HG02981 (cell line): ENCODE data around the gene CDC42BPA.
"Not testable (repeated sequence)": the region's sequence is repeated elsewhere in the genome, so short reads cannot be mapped to it uniquely, and the experiment has no call there.

ENCODE experiments used
- ATAC-seq: cut with Tn5 transposase; IDR thresholded peaks from one replicate; pipeline ENCODE4 v1.9.1; 2021; ENCODE audit warnings: mild to moderate bottlenecking, moderate library complexity; ENCODE audit not compliant: unreplicated experiment

CDC42BPA gene

GRCh38 chr1:226973371-226973897 is 344.9 kb downstream of the CDC42BPA start:
- no peak for ATAC-seq

GRCh38 chr1:226972931-226973330 is 345.4 kb downstream of the CDC42BPA start:
- ATAC-seq: no peak

DNA sequence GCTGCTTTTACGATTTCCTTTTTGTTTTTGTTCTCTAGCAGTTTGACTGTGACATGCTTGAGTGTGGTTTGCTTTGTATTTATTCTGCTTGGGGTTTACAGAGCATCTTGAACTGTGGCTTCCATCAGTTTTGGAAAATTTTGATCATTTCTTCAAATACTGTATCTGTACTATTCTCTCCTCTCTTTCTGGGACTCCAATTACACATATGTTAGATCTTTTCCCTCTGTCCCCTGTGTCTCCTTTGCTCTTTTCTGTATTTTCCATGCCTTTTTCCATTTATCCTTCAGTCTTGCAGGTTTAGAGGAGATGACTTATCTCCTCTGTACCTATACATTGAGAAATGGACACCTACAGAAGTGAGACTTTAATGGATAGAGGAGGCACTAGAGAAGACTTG is 346.5 kb downstream of the CDC42BPA start:
- no peak for ATAC-seq

- ATAC-seq: no peak
Observed at GRCh38 chr1:226967665-226968064, 350.6 kb downstream of the CDC42BPA start.

- ATAC-seq: no peak
Observed at GRCh38 chr1:226966683-226967082, 351.6 kb downstream of the CDC42BPA start.

DNA sequence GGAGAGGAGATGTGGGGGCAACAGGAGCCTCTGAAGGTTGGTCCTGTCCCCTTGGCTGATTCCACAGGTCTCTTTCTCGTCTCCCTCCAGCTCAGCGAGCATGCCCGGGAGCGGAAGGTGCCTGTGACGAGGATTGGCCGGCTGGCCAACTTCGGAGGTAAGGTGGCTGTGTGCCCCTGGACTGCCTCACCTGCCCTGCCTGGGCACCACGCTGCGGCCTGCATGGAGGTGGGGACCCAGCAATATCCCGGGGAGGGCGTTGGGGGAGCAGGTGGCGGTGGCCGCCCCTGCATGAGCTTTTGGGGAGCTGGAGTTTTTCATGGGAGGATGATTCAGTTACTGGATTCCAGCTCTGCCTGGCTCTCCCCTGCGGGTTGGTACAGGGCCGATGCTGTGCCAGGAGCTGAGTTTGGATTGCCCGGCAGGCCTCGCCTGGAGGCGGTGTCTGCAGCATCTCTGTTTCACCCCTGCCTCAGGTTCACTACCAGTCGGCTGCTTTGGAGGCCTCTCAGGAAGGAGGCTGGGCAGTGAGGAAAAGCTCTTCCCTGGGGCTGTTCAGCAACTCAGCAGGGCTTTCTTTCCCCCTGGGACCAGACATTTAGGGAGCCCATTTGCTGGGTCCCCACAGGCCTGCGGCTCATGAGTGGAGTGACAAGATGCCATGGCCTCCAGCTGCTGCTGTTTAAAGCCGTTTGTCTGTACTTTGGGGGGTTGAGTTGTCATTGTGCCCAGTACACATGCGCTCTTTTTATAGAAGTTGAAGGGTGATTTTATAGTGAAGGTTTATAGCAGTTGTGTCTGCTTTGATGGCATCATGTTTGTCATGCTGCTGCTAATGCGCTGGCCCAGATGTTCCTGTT is 352.5 kb downstream of the CDC42BPA start:
- no peak for ATAC-seq

DNA sequence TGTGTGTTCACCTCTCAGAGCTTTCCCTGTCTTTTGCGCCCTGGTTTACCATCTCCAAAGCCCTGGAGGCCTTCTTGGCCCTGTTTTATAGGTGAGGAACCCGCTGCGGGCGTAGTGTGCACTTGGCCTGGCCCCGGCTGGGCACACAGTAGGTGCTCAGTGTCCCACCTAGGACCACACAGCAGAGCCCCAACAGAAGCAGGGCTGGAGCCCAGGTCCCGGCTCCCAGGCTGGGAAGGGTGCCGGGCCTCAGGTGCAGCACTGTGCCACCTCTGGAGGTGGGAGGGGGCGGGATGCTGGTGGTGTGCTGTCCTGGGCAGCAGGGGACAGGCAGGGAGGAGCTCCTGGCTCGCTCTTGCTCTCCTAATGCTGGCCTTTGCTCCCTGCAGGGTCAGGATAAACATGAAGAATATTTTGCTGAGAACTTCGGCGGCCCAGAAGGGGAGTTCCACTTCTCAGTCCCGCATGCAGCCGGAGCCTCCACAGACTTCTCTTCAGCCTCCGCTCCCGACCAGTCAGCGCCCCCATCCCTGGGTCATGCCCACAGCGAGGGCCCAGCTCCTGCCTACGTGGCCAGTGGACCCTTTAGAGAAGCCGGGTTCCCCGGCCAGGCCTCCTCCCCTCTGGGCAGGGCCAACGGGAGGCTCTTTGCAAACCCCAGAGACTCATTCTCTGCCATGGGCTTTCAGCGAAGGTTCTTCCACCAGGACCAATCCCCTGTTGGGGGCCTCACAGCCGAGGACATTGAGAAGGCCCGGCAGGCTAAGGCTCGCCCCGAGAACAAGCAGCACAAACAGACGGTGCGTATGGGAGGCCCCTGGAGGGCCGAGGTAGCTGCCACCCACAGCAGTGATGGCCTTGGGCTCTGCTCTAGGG is 353.4 kb downstream of the CDC42BPA start:
- ATAC-seq: no peak

- no peak for ATAC-seq
Observed at GRCh38 chr1:226964068-226964425, 354.2 kb downstream of the CDC42BPA start.

DNA sequence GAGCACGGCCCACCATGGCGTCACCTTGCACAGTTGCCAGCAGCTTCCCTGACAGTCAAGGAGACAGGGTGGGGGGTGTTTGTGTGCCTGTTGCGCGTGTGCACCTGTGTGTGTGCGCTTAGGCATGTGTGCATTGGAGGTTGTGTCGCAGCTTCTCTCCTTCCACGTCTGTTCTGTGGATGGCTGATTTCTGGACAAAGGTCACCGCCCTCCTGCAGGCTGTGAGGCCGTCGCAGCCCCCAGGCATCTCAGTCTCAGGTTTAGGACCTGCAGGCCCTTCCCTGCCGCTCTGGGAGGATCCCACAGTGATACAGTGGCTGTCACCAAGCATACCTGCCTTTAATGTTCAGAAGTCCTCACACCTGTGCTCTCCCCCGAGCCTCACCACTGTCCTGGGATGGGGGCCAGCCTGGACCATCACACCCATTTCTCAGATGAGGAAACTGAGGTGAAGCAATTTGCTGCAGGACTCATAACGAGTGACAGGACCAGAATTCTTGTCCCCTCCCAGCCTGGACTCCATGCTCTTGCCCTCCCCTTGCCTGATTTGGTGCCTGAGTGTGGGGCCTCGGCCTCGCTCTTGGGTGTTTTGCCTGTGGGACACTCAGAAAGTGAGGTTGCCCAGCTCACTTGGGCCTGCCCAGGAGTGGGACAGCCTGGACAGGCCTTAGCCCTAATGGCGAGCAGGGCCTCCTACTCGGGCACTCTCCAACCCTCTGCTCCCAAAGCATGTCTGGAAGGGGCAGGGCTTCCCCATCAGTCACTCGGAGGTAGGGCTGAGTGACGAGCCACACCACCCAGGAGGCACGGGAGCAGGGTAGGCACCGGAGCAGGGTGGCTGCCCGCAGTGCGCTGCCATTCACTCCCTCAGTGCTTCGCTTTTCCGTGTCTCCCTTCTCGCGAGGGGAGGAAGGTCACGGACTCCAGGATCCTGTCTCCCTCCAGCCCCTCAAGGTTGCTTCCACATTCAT is 355.6 kb downstream of the CDC42BPA start:
- ATAC-seq: no peak

DNA sequence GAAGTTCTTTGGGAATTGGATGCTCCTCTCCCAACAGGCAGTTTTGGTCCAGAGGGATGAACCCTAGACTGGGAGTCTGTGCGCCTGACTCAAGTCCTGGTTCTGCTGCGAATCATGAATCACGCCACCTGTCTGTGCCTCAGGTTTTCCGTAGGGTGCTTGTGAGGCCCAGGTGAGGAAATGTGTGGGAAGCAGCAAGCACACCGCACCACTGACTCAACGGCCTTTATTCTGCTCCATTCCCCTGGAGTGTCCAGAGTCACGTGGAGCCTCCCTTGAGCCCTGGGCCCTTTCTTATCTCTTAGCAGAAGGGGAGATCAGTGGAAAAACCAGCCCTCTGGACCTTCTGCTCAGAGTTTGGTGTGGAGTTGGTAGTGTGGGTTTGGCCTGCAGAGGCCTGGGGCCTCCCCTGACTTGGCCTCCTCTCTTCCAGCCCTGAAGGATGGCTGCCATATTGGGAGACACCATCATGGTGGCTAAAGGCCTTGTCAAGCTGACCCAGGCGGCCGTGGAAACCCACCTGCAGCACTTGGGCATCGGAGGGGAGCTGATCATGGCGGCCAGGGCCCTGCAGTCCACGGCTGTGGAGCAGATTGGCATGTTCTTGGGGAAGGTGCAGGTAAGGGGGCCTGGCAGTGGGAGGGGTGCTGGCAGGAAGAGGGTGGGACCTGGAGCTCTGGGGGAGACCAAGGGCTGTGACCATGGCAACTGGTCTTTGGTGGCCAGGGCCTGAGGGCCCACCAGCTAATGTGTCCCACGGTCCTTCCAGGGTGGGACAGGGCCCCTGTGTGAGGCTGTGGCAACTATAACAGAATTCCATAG is 357.1 kb downstream of the CDC42BPA start:
- no peak for ATAC-seq

DNA sequence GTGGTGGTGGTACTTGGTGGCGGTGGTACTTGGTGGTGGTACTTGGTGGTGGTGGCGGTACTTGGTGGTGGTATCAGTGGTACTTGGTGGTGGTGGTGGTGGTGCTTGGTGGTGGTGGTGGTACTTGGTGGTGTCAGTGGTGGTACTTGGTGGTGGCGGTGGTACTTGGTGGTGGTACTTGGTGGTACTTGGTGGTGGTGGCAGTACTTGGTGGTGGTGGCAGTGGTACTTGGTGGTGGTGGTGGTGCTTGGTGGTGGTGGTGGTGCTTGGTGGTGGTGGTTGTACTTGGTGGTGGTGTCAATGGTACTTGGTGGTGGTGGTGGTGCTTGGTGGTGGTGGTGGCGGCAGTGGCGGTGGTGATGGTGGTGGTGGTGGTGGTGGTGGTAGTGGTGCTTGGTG is 358.0 kb downstream of the CDC42BPA start:
- no peak for ATAC-seq

DNA sequence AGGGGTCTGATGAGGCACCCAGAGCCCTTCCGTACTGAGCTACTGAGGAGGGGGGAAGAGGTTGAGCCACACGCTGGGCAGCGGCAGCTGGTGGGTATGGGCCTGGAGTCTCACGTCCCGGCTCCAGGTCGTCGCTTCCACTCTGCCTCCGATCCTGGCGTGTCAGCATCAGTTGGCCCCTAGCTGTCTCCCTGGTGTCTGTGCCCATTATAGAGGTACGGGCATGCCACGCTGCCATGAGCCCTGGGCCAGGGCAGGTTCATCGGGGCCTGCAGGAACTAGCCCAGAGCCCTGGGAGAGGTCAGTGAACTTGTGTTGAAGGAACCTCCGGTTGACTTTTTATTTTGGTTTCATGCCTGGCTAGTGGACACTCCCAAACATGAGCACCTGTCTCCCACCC is 360.0 kb downstream of the CDC42BPA start:
- ATAC-seq: no peak

DNA sequence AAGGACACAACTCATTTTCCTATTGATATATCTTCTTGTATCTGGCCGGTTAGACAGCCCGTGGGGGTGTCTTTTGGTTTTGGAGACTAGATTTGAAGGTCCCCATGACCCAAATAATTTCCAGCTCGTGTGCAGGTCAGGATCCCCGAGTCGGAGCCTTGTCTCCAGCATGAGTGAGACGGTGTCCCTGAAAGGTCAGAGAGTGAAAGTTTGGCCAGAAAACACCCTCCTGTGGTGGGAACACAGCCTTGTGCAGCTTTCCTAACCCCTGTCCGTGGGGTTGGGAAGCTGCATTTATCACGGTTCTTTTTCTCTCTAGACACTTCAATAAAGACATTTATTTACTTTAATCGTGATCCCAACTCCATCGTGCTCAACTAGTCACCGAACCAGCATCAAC is 360.6 kb downstream of the CDC42BPA start:
- ATAC-seq: no peak

GRCh38 chr1:226956942-226957713 is 361.2 kb downstream of the CDC42BPA start:
- ATAC-seq: no peak

- ATAC-seq: not testable (repeated sequence)
Observed at GRCh38 chr1:226955857-226956256, 362.4 kb downstream of the CDC42BPA start.

GRCh38 chr1:226954777-226955176 is 363.5 kb downstream of the CDC42BPA start:
- ATAC-seq: no peak

- ATAC-seq: no peak
Observed at GRCh38 chr1:226954337-226954736, 364.0 kb downstream of the CDC42BPA start.

GRCh38 chr1:226953175-226953800 is 365.0 kb downstream of the CDC42BPA start:
- no peak for ATAC-seq

DNA sequence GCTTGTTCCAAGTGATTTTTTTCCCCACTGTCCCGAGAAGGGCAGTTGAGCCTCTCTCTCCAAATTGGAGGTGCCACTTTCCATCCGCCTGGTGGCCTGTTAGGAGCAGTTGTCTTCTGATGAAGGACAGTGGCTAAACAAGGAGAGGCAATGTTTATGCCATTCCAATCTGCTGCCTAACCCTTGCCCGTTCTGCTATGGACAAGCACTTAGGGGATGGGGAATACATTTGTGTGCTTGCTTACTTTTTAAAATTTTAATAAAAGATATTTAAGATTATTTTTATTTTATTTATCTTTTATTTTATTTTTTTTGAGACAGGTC is 366.2 kb downstream of the CDC42BPA start:
- ATAC-seq: no peak
